Memory B cell (primary cell): ENCODE results near the gene CHRD.
A peak's percentile ranks its signal among the peaks of the same experiment; 100 is the strongest.

Experiments
- ATAC-seq: fragments of 150-1000 bp; cut with Tn5 transposase; 2 replicates; pipeline ENCODE4 v1.10.0; 2021; ENCODE audit warnings: low read depth, mild to moderate bottlenecking, moderate library complexity
- DNase-seq, 2 donors: peaks; one replicate each; pipeline ENCODE4 v3.0.0; 2022; ENCODE audit warnings: low spot score in 2 of 2
- H3K27ac Mint-ChIP-seq: one replicate; pipeline ENCODE4 v1.8.0; 2022; ENCODE audit warnings: mild to moderate bottlenecking, moderate library complexity, mixed read lengths
- H3K27me3 Mint-ChIP-seq: one replicate; pipeline ENCODE4 v1.8.0; 2022; ENCODE audit warnings: mixed read lengths
- H3K36me3 Mint-ChIP-seq: one replicate; pipeline ENCODE4 v1.8.0; 2022; ENCODE audit warnings: mild to moderate bottlenecking, mixed read lengths
- H3K4me1 Mint-ChIP-seq: one replicate; pipeline ENCODE4 v1.8.0; 2022; ENCODE audit warnings: mixed read lengths
- H3K4me3 Mint-ChIP-seq: one replicate; pipeline ENCODE4 v1.8.0; 2022; ENCODE audit warnings: mild to moderate bottlenecking, moderate library complexity, mixed read lengths
- H3K9me3 Mint-ChIP-seq: one replicate; pipeline ENCODE4 v1.8.0; 2022; ENCODE audit warnings: mixed read lengths

CHRD gene

DNA sequence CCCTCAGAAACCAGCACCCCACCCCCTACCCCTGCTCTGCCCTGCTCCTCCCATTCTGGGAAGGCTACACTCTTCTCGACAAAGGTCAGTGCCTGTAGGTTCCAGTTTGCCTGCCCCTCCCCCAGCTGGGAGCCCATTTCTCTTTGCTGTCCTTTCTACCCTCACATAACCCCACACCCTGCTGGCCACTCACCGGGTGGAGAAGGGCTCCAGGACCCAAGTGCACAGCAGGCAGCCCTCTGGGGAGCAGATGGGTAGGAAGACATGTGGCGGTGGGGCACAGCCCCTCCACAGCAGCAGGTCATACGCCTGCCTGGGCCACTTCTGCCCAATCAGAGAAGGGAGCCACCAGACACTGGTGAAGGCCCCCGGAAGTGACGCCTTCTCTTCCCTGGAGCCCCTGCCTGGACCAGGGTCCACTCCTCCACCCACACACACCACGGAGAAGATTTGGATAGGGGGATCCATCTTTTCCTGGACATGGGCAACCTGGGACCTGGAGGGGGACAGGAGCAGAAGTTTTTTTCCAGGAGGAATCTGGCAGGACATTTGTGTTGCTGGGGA is 1.9 kb upstream of the CHRD start, which contains the start of gene THPO:
THPO (minus strand) TSS at position 326 of the 564 bp plus-strand sequence. CDS start 1,948 bp downstream, outside the sequence.
- DNase-seq (no peak), ATAC-seq (no peak)
- Mint-ChIP-seq H3K27me3 (peaks cover 32% of the 10 kb centered on the region), H3K36me3 (no peaks in the 10 kb centered on the region), H3K4me3 (peak within 1 kb of the TSS; percentile 78), H3K4me1 (peaks cover 5% of the 10 kb centered on the region), H3K9me3 (no peaks in the 10 kb centered on the region), H3K27ac (no peak within 1 kb of the TSS)

DNA sequence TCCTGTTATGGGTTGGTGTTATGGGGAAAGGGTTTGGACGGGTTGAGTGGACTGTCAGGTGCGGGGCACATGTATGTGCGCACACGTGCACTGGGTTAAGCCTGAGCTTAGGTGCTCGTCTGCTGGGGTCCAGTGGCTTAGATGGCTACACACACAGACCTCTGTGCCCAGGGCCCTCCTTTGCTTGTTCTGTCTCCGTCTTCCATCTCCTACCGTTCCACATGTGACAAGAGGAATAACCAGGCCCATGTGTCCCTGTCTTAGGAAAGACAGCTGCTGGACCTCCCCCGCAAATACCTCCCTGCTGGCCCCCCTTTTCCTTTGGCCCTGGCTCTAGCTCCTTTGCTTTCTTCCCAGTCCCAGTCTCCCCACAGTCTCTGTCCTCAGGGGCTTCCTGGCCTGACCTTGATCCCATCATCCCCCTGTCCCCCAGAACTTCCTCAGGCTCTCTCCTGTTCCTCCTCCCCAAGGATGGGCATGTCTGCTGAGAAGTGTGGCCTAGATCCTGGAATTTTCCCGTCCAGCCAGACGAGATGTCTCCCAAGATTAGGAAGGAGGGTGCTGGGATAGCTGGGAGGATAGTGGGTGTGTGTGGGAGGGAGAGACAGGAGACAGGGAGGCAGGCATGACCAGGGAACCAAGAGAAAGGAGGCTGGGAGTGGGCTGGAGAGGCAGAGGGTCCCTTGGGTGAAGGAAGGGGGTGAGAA is 1.1 kb upstream of the CHRD start:
- Mint-ChIP-seq H3K36me3 (no peaks in the 10 kb centered on the region), H3K27me3 (peaks cover 35% of the 10 kb centered on the region), H3K27ac (no peak overlapping the region), H3K4me3 (peak overlapping the region; percentile 78), H3K4me1 (peaks cover 5% of the 10 kb centered on the region), H3K9me3 (no peaks in the 10 kb centered on the region)
- ATAC-seq, result no peak
- DNase-seq, result no peak

DNA sequence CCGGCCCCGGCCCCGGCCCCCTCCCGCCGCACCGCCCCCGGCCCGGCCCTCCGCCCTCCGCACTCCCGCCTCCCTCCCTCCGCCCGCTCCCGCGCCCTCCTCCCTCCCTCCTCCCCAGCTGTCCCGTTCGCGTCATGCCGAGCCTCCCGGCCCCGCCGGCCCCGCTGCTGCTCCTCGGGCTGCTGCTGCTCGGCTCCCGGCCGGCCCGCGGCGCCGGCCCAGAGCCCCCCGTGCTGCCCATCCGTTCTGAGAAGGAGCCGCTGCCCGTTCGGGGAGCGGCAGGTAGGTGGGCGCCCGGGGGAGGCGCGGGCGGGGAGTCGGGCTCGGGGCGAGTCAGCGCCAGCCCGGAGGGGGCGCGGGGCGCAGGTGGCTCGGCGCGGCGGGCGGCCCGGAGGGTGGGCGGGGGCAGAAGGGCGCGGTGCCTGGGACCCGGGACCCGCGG is 352 bp downstream of the CHRD start:
- DNase-seq (no peak), ATAC-seq (peak; percentile 30)
- Mint-ChIP-seq H3K27me3 (peaks cover 43% of the 10 kb centered on the region), H3K9me3 (no peaks in the 10 kb centered on the region), H3K4me3 (no peak overlapping the region), H3K36me3 (no peaks in the 10 kb centered on the region), H3K27ac (no peak overlapping the region), H3K4me1 (peaks cover 5% of the 10 kb centered on the region)

DNA sequence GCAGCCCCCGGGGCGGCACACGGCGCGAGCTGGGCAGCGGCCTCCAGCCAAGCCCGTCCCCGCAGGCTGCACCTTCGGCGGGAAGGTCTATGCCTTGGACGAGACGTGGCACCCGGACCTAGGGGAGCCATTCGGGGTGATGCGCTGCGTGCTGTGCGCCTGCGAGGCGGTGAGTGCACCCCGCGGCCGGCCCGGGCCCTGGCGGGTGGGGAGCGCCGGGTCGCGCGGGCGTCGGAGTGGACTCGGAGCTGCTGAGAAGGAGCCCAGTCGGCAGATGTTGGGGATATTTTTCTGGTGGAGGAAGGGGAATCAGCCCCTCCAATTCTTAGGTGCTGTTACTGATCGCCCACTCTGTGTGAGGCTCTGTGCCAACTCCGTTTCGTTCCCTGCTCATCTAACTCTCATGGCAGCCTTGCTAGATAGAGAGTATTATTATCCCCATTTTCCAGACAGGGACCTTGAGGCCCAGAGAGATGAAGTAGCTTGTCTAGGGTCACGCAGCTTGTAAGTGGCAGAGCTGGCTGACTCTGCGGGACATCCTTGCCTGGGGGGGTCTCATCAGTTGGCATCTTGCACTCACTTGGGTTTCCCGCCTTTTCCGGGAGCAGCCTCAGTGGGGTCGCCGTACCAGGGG is 890 bp downstream of the CHRD start:
- ATAC-seq, result peak; percentile 54

DNA sequence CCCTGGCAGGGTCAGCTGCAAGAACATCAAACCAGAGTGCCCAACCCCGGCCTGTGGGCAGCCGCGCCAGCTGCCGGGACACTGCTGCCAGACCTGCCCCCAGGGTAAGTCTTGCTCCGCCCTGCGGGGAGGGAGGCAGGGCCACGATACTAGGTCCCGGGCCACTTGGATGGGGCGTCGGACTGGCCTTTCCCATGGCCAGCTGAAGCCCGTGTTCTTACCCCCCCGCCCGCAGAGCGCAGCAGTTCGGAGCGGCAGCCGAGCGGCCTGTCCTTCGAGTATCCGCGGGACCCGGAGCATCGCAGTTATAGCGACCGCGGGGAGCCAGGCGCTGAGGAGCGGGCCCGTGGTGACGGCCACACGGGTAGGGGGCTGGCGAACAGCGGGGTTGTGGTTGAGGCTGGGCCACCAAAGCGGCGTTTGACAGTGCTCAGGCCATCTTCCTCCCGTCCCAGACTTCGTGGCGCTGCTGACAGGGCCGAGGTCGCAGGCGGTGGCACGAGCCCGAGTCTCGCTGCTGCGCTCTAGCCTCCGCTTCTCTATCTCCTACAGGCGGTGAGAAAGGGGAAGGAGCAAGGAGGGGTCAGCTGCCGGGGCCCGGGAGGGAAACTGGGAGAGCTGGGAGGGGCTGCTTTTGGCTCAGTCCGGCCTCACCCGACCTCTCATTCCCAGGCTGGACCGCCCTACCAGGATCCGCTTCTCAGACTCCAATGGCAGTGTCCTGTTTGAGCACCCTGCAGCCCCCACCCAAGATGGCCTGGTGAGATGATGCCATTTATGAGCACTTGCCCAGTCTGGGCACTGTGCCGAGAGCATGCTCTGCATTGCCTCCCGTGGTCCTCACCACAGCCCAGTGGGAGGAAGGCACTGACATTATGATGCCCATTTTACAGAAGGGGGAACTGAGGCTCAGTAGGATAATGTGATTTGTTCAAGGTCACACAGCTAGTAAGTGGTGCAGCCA is 1.7 kb downstream of the CHRD start:
- peaks cover 39% of the 10 kb centered on the region for H3K27me3 Mint-ChIP-seq
- H3K4me1 Mint-ChIP-seq, result peaks cover 5% of the 10 kb centered on the region
- H3K36me3 Mint-ChIP-seq, result no peaks in the 10 kb centered on the region
- H3K27ac Mint-ChIP-seq, result no peak overlapping the region
- peak overlapping the region; percentile 72 for H3K4me3 Mint-ChIP-seq
- H3K9me3 Mint-ChIP-seq, result no peaks in the 10 kb centered on the region
- DNase-seq (no peak), ATAC-seq (peak; percentile 35)

More for the DNA sequence above, 890 bp downstream of the CHRD start:
- DNase-seq, result peak in 1 of 2 donors; percentile 36
- H3K36me3 Mint-ChIP-seq, result no peaks in the 10 kb centered on the region
- H3K9me3 Mint-ChIP-seq, result no peaks in the 10 kb centered on the region
- no peak overlapping the region for H3K27ac Mint-ChIP-seq
- peaks cover 40% of the 10 kb centered on the region for H3K27me3 Mint-ChIP-seq
- peaks cover 5% of the 10 kb centered on the region for H3K4me1 Mint-ChIP-seq
- H3K4me3 Mint-ChIP-seq, result peak overlapping the region; percentile 72

DNA sequence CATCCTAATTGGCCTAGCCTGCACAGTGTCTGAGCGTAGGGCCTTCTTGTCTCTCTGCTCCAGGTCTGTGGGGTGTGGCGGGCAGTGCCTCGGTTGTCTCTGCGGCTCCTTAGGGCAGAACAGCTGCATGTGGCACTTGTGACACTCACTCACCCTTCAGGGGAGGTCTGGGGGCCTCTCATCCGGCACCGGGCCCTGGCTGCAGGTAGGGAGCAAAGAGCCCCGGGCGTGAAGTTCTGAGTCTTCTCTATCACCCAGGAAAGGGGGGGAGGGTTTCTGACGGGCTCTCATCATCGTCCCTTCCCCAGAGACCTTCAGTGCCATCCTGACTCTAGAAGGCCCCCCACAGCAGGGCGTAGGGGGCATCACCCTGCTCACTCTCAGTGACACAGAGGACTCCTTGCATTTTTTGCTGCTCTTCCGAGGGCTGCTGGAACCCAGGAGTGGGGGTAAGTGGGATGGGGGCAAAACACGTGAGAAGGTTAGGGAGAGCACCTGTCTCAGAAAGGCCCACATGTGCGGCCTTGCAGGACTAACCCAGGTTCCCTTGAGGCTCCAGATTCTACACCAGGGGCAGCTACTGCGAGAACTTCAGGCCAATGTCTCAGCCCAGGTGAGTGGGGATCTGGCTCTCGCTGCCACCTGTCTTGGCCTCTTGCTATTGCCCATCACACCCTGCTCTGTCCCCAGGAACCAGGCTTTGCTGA is 2.6 kb downstream of the CHRD start:
- peaks cover 36% of the 10 kb centered on the region for H3K27me3 Mint-ChIP-seq
- H3K4me1 Mint-ChIP-seq, result peaks cover 5% of the 10 kb centered on the region
- H3K36me3 Mint-ChIP-seq, result no peaks in the 10 kb centered on the region
- ATAC-seq (no peak), DNase-seq (no peak)
- no peaks in the 10 kb centered on the region for H3K9me3 Mint-ChIP-seq
- H3K27ac Mint-ChIP-seq, result no peak overlapping the region
- H3K4me3 Mint-ChIP-seq, result peak overlapping the region; percentile 14

DNA sequence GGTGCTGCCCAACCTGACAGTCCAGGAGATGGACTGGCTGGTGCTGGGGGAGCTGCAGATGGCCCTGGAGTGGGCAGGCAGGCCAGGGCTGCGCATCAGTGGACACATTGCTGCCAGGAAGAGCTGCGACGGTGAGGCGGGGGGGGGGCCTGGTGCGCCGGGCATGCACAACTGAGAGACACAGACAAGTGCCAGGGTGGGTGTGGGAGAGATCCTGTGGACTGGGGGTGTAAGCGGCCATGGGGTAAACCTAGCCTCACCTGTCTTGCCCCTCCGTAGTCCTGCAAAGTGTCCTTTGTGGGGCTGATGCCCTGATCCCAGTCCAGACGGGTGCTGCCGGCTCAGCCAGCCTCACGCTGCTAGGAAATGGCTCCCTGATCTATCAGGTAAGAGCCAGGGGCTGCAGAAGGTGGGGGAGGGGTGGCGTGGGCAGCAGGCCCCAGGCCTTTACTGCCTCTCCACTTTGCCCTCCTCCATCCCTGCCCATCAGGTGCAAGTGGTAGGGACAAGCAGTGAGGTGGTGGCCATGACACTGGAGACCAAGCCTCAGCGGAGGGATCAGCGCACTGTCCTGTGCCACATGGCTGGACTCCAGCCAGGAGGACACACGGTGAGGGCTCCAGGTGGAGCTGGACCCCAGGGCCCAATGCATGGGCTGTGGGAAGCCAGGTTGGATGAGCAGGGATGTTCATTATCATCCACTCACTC is 3.3 kb downstream of the CHRD start:
- Mint-ChIP-seq H3K9me3 (no peaks in the 10 kb centered on the region), H3K36me3 (no peaks in the 10 kb centered on the region), H3K27ac (no peak overlapping the region), H3K4me3 (no peak overlapping the region), H3K4me1 (peaks cover 5% of the 10 kb centered on the region), H3K27me3 (peaks cover 32% of the 10 kb centered on the region)
- DNase-seq, result no peak
- ATAC-seq, result no peak

DNA sequence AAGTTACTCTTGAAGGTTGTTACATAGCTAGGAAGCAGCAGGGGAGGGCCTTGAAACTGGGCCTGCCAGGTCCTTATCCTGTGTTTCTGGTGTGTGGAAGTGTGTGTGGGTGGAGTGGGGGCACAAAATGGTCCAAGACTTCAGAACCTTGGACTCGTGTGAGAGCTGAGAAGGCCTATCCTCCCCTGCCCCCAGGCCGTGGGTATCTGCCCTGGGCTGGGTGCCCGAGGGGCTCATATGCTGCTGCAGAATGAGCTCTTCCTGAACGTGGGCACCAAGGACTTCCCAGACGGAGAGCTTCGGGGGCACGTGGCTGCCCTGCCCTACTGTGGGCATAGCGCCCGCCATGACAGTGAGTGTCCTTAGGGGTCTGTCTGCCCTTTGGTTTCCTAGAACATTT is 4.5 kb downstream of the CHRD start:
- H3K27ac Mint-ChIP-seq, result no peak overlapping the region
- no peaks in the 10 kb centered on the region for H3K9me3 Mint-ChIP-seq
- peaks cover 25% of the 10 kb centered on the region for H3K27me3 Mint-ChIP-seq
- no peaks in the 10 kb centered on the region for H3K36me3 Mint-ChIP-seq
- H3K4me1 Mint-ChIP-seq, result peaks cover 5% of the 10 kb centered on the region
- no peak for ATAC-seq
- H3K4me3 Mint-ChIP-seq, result no peak overlapping the region
- DNase-seq, result no peak

DNA sequence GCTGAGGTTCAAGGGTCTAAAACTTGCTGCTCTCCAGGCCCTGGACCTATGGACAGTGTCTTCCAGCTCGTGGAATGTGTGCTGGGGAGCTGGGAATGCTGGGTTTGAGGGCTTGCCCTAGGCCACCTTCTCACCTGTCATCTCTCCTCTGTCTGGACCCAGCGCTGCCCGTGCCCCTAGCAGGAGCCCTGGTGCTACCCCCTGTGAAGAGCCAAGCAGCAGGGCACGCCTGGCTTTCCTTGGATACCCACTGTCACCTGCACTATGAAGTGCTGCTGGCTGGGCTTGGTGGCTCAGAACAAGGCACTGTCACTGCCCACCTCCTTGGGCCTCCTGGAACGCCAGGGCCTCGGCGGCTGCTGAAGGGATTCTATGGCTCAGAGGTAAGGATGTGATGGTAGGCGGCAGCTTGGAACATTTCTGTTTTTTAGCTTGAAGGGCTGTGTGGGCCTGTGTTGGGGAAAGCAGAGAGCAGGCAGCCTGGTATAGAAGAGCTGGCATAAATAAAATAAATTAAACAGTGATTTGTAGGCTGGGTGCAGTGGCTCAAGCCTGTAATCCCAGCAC is 5.1 kb downstream of the CHRD start:
- Mint-ChIP-seq H3K4me3 (no peak overlapping the region), H3K9me3 (no peaks in the 10 kb centered on the region), H3K4me1 (peaks cover 5% of the 10 kb centered on the region), H3K36me3 (no peaks in the 10 kb centered on the region), H3K27me3 (peaks cover 25% of the 10 kb centered on the region), H3K27ac (no peak overlapping the region)
- DNase-seq, result no peak
- ATAC-seq, result no peak

DNA sequence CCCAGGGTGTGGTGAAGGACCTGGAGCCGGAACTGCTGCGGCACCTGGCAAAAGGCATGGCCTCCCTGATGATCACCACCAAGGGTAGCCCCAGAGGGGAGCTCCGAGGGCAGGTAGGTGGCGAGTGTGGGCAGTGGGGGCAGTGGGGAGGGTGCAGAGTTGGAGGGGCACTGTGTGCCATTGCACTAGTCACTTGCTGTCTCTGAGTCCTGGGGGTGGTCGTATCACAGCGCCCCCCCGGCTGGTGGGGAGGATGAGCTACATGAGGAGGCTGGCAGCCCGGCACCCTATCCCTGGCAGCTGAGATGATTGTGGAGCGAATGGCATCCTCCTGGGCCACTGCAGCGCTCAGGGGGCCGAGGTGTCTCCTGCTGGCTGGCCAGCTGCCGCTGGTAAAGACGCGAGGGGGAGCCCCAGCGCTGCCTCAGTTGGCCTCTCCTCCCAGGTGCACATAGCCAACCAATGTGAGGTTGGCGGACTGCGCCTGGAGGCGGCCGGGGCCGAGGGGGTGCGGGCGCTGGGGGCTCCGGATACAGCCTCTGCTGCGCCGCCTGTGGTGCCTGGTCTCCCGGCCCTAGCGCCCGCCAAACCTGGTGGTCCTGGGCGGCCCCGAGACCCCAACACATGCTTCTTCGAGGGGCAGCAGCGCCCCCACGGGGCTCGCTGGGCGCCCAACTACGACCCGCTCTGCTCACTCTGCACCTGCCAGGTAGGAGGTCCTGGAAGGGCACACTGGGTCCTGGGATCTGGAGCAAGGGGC is 6.4 kb downstream of the CHRD start:
- no peak overlapping the region for H3K4me3 Mint-ChIP-seq
- ATAC-seq (no peak), DNase-seq (no peak)
- no peak overlapping the region for H3K27ac Mint-ChIP-seq
- peaks cover 29% of the 10 kb centered on the region for H3K27me3 Mint-ChIP-seq
- no peaks in the 10 kb centered on the region for H3K9me3 Mint-ChIP-seq
- no peaks in the 10 kb centered on the region for H3K4me1 Mint-ChIP-seq
- no peaks in the 10 kb centered on the region for H3K36me3 Mint-ChIP-seq

DNA sequence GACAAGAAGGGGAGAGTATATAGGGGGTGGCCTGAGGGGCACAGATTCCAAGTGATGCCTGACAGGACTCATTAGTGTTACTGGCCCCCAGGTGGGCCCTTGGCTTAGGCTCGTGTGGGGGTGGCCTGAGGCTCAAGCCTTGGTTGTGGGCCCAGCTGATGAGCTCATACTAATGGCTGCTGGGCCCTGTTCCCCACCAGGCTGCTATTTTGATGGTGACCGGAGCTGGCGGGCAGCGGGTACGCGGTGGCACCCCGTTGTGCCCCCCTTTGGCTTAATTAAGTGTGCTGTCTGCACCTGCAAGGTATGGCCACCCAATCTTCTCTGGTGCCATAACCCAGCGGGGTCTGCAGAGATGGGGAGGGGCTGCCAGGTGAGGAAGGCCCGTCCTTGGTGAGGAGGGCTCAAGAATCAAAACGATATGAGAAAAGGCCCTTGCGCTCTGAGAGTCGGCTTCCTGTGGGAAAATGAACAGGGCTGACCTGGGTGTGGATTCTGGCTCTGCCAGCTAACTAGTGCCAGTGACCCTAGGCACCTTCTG is 7.4 kb downstream of the CHRD start:
- H3K27me3 Mint-ChIP-seq, result peaks cover 28% of the 10 kb centered on the region
- no peaks in the 10 kb centered on the region for H3K4me1 Mint-ChIP-seq
- no peaks in the 10 kb centered on the region for H3K9me3 Mint-ChIP-seq
- ATAC-seq, result no peak
- no peak overlapping the region for H3K4me3 Mint-ChIP-seq
- H3K27ac Mint-ChIP-seq, result no peak overlapping the region
- H3K36me3 Mint-ChIP-seq, result no peaks in the 10 kb centered on the region
- DNase-seq, result no peak
